Neural cell (in vitro differentiated cells): ENCODE data around the gene ZNF521. TPM values are rescaled to one million over a fixed set of nuclear protein-coding genes. Genes with fewer than 3 reads are reported as not detected.

Experiments used
- H2AFZ ChIP-seq: fragments of 200-600, 300-800 bp; sonication (generic), shearing (Covaris generic); 2 replicates; pipeline ENCODE4 v1.6.0; 2014; ENCODE audit warnings: low read depth, mild to moderate bottlenecking, antibody characterized with exemption, low read length, moderate library complexity
- H3F3A ChIP-seq: fragments of 200-600 bp; shearing (Covaris generic); 2 replicates; pipeline ENCODE4 v1.6.1; 2016; ENCODE audit warnings: mild to moderate bottlenecking, moderate library complexity, mixed read lengths, antibody characterized with exemption, low read length; ENCODE audit not compliant: insufficient read depth, poor library complexity, severe bottlenecking
- H3K27ac ChIP-seq: fragments of 200-600, 300-800 bp; sonication (generic), shearing (Covaris generic); 2 replicates; pipeline ENCODE4 v1.5.1; 2014; ENCODE audit warnings: mild to moderate bottlenecking, low read length, moderate library complexity
- H3K27me3 ChIP-seq: fragments of 300-800, 200-600 bp; sonication (generic), shearing (Covaris generic); 2 replicates; pipeline ENCODE4 v1.6.0; 2014; ENCODE audit warnings: mild to moderate bottlenecking, low read depth, low read length, moderate library complexity; ENCODE audit not compliant: insufficient read depth
- H3K36me3 ChIP-seq: fragments of 300-800, 200-600 bp; sonication (generic), shearing (Covaris generic); 2 replicates; pipeline ENCODE4 v1.5.1; 2014; ENCODE audit warnings: mild to moderate bottlenecking, antibody characterized with exemption, low read length, moderate library complexity; ENCODE audit not compliant: insufficient read depth
- H3K4me2 ChIP-seq: fragments of 300-800, 200-600 bp; sonication (generic), shearing (Covaris generic); 2 replicates; pipeline ENCODE4 v1.6.0; 2014; ENCODE audit warnings: mild to moderate bottlenecking, low read length
- H3K4me3 ChIP-seq: fragments of 300-800, 200-600 bp; sonication (generic), shearing (Covaris generic); 2 replicates; pipeline ENCODE4 v1.5.1; 2014; ENCODE audit warnings: mild to moderate bottlenecking, low read length, moderate library complexity
- H3K79me2 ChIP-seq: fragments of 200-600 bp; shearing (Covaris generic); replicated peaks from 2 replicates; pipeline ENCODE4 v1.6.0; 2014; ENCODE audit warnings: mild to moderate bottlenecking, low read length, moderate library complexity; ENCODE audit not compliant: insufficient read depth
- H3K9ac ChIP-seq: fragments of 300-800, 200-600 bp; sonication (generic), shearing (Covaris generic); 2 replicates; pipeline ENCODE4 v1.6.1; 2016; ENCODE audit warnings: mild to moderate bottlenecking, low read length, mixed read lengths
- H3K9me2 ChIP-seq: fragments of 200-600 bp; shearing (Covaris generic); 2 replicates; pipeline ENCODE4 v1.6.1; 2016; ENCODE audit warnings: mild to moderate bottlenecking, low read length, mixed read lengths; ENCODE audit not compliant: insufficient read depth
- H3K9me3 ChIP-seq: fragments of 200-600, 300-800 bp; sonication (generic), shearing (Covaris generic); 2 replicates; pipeline ENCODE4 v1.6.1; 2016; ENCODE audit warnings: mild to moderate bottlenecking, mixed run types, low read length, moderate library complexity, mixed read lengths
- H4K20me1 ChIP-seq: fragments of 200-600 bp; shearing (Covaris generic); 2 replicates; pipeline ENCODE4 v1.6.1; 2016; ENCODE audit warnings: mild to moderate bottlenecking, mixed run types; ENCODE audit not compliant: insufficient read depth
- CTCF ChIP-seq: fragments of 450-650 bp; IDR thresholded peaks from 2 replicates; pipeline ENCODE4 v1.5.1; 2014; ENCODE audit warnings: antibody characterized with exemption, mild to moderate bottlenecking, moderate library complexity; ENCODE audit not compliant: poor library complexity, severe bottlenecking
- EP300 ChIP-seq: fragments of 450-650 bp; conservative IDR thresholded peaks from 2 replicates; pipeline ENCODE4 v1.6.1; 2014; ENCODE audit warnings: antibody characterized with exemption, mild to moderate bottlenecking, moderate library complexity; ENCODE audit not compliant: poor library complexity, severe bottlenecking
- EZH2 ChIP-seq: fragments of 200-600, 300-800 bp; shearing (Covaris generic), sonication (generic); IDR thresholded peaks from 2 replicates; pipeline ENCODE4 v1.6.1; 2014; ENCODE audit warnings: antibody characterized with exemption, low read length, borderline replicate concordance, mild to moderate bottlenecking; ENCODE audit not compliant: insufficient read depth, poor library complexity, severe bottlenecking
- MXI1 ChIP-seq: fragments of 450-650 bp; conservative IDR thresholded peaks from 2 replicates; pipeline ENCODE4 v1.6.1; 2014; ENCODE audit warnings: antibody characterized with exemption, mild to moderate bottlenecking; ENCODE audit not compliant: poor library complexity, severe bottlenecking
- POLR2AphosphoS5 ChIP-seq: IDR thresholded peaks from 2 replicates; pipeline ENCODE4 v1.6.1; 2012
- RAD21 ChIP-seq: fragments of 450-650 bp; conservative IDR thresholded peaks from 2 replicates; pipeline ENCODE4 v1.6.1; 2014; ENCODE audit warnings: antibody characterized with exemption, mild to moderate bottlenecking, moderate library complexity
- SMC3 ChIP-seq: fragments of 450-650 bp; conservative IDR thresholded peaks from 2 replicates; pipeline ENCODE4 v1.6.1; 2014; ENCODE audit warnings: antibody characterized with exemption, mild to moderate bottlenecking, moderate library complexity; ENCODE audit not compliant: poor library complexity
- TAF1 ChIP-seq: IDR thresholded peaks from 2 replicates; pipeline ENCODE4 v1.6.1; 2012; ENCODE audit warnings: low read depth
- polyA plus RNA-seq: library from polyadenylated mRNA; depleted of rRNA; stranded (reverse); fragments of >200 nt; gene quantifications from 2 replicates; pipeline ENCODE4 v1.2.3, GENCODE V29; 2014
- TF ChIP-seq, protein P1 (sequence below): IDR thresholded peaks from 2 replicates; pipeline ENCODE4 v1.6.1; 2012; ENCODE audit warnings: borderline replicate concordance

ZNF521 gene
- polyA plus RNA-seq, 1 donor from 2014 or later = 101 TPM

GRCh38 chr18:25310045-25310444 is 41.9 kb downstream of the ZNF521 start:
- Histone ChIP-seq H3K9me2 (no peaks in the 10 kb centered on the region), H2AFZ (no peak overlapping the region), H3K9ac (no peak overlapping the region), H3K4me3 (no peak overlapping the region), H3K4me2 (no peak overlapping the region), H3K9me3 (no peaks in the 10 kb centered on the region), H3K27me3 (no peaks in the 10 kb centered on the region), H3F3A (no peaks in the 10 kb centered on the region), H3K27ac (no peak overlapping the region), H3K79me2 (peaks cover 53% of the 10 kb centered on the region), H3K36me3 (no peaks in the 10 kb centered on the region), H4K20me1 (no peaks in the 10 kb centered on the region)
- TF ChIP-seq RAD21 (no peak), TAF1 (no peak), MXI1 (no peak), EP300 (no peak), POLR2AphosphoS5 (no peak)

GRCh38 chr18:25308381-25308780 is 43.6 kb downstream of the ZNF521 start:
- Histone ChIP-seq H3K4me2 (no peak overlapping the region), H3F3A (no peaks in the 10 kb centered on the region), H2AFZ (no peak overlapping the region), H3K79me2 (peaks cover 59% of the 10 kb centered on the region), H3K36me3 (no peaks in the 10 kb centered on the region), H3K27ac (no peak overlapping the region), H3K27me3 (no peaks in the 10 kb centered on the region), H3K9me3 (no peaks in the 10 kb centered on the region), H3K4me3 (no peak overlapping the region), H3K9me2 (no peaks in the 10 kb centered on the region), H3K9ac (no peak overlapping the region), H4K20me1 (no peaks in the 10 kb centered on the region)
- TF ChIP-seq CTCF (no peak), POLR2AphosphoS5 (no peak), MXI1 (no peak), RAD21 (no peak), SMC3 (no peak), EZH2 (no peak), EP300 (no peak), TAF1 (no peak)
- TF ChIP-seq, protein P1, sequence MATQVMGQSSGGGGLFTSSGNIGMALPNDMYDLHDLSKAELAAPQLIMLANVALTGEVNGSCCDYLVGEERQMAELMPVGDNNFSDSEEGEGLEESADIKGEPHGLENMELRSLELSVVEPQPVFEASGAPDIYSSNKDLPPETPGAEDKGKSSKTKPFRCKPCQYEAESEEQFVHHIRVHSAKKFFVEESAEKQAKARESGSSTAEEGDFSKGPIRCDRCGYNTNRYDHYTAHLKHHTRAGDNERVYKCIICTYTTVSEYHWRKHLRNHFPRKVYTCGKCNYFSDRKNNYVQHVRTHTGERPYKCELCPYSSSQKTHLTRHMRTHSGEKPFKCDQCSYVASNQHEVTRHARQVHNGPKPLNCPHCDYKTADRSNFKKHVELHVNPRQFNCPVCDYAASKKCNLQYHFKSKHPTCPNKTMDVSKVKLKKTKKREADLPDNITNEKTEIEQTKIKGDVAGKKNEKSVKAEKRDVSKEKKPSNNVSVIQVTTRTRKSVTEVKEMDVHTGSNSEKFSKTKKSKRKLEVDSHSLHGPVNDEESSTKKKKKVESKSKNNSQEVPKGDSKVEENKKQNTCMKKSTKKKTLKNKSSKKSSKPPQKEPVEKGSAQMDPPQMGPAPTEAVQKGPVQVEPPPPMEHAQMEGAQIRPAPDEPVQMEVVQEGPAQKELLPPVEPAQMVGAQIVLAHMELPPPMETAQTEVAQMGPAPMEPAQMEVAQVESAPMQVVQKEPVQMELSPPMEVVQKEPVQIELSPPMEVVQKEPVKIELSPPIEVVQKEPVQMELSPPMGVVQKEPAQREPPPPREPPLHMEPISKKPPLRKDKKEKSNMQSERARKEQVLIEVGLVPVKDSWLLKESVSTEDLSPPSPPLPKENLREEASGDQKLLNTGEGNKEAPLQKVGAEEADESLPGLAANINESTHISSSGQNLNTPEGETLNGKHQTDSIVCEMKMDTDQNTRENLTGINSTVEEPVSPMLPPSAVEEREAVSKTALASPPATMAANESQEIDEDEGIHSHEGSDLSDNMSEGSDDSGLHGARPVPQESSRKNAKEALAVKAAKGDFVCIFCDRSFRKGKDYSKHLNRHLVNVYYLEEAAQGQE = no peak

- no peak for TF ChIP-seq TAF1
- no peak for TF ChIP-seq SMC3
- TF ChIP-seq POLR2AphosphoS5 = no peak
- TF ChIP-seq MXI1 = no peak
- TF ChIP-seq CTCF = no peak
- no peak for TF ChIP-seq RAD21
- TF ChIP-seq EZH2 = no peak
- no peak for TF ChIP-seq EP300
- TF ChIP-seq, protein P1 = no peak
- peaks cover 61% of the 10 kb centered on the region for H3K79me2 ChIP-seq
- no peak overlapping the region for H3K4me2 ChIP-seq
- no peaks in the 10 kb centered on the region for H3K27me3 ChIP-seq
- no peak overlapping the region for H3K27ac ChIP-seq
- H2AFZ ChIP-seq = no peak overlapping the region
- H3F3A ChIP-seq = no peaks in the 10 kb centered on the region
- H3K36me3 ChIP-seq = no peaks in the 10 kb centered on the region
- H3K9me2 ChIP-seq = no peaks in the 10 kb centered on the region
- no peaks in the 10 kb centered on the region for H4K20me1 ChIP-seq
- no peak overlapping the region for H3K4me3 ChIP-seq
- no peak overlapping the region for H3K9ac ChIP-seq
- no peaks in the 10 kb centered on the region for H3K9me3 ChIP-seq
Measured at GRCh38 chr18:25307192-25307591, 44.8 kb downstream of the ZNF521 start.
